Osteoblast (primary cell): ENCODE data around the gene HSD3B2. TPM values are rescaled to one million over a fixed set of nuclear protein-coding genes. Genes with fewer than 3 reads are reported as not detected.

Experiments
- DNase-seq: peaks from one replicate; pipeline ENCODE4 v3.0.0; 2011; ENCODE audit warnings: low spot score, mixed read lengths; ENCODE audit not compliant: insufficient read length; ENCODE audit errors: missing footprints
- H2AFZ ChIP-seq: 2 replicates; pipeline ENCODE4 v1.6.0; 2011; ENCODE audit warnings: mild to moderate bottlenecking, low read length
- H3K27ac ChIP-seq: 2 replicates; pipeline ENCODE4 v1.5.1; 2011; ENCODE audit warnings: mild to moderate bottlenecking, low read depth, low read length, moderate library complexity
- H3K27me3 ChIP-seq: 2 replicates; pipeline ENCODE4 v1.6.0; 2012; ENCODE audit warnings: mild to moderate bottlenecking, control low read depth, inconsistent platforms, low read length, moderate library complexity; ENCODE audit not compliant: insufficient read depth
- H3K36me3 ChIP-seq: 2 replicates; pipeline ENCODE4 v1.5.1; 2011; ENCODE audit warnings: mild to moderate bottlenecking, low read length, control low read depth, moderate library complexity; ENCODE audit not compliant: insufficient read depth
- H3K4me1 ChIP-seq: 2 replicates; pipeline ENCODE4 v1.5.1; 2011; ENCODE audit warnings: mild to moderate bottlenecking, low read length, control low read depth, moderate library complexity; ENCODE audit not compliant: insufficient read depth
- H3K4me2 ChIP-seq: 2 replicates; pipeline ENCODE4 v1.6.0; 2011; ENCODE audit warnings: mild to moderate bottlenecking, low read length; ENCODE audit not compliant: insufficient read depth
- H3K4me3 ChIP-seq: fragments of 200-600 bp; sonication (generic); 3 replicates; pipeline ENCODE4 v1.5.1; 2012; ENCODE audit warnings: mild to moderate bottlenecking, low read length, inconsistent platforms; ENCODE audit not compliant: insufficient read depth
- H3K79me2 ChIP-seq: 2 replicates; pipeline ENCODE4 v1.6.0; 2012; ENCODE audit warnings: mild to moderate bottlenecking, low read length, control low read depth, inconsistent platforms; ENCODE audit not compliant: insufficient read depth
- H3K9me3 ChIP-seq: 2 replicates; pipeline ENCODE4 v1.5.1; 2011; ENCODE audit warnings: low read depth, low read length, control low read depth
- H4K20me1 ChIP-seq: 2 replicates; pipeline ENCODE4 v1.6.0; 2012; ENCODE audit warnings: mild to moderate bottlenecking, low read length, control low read depth; ENCODE audit not compliant: insufficient read depth
- total RNA-seq: library from RNA; depleted of rRNA; stranded (reverse); fragments of >200 nt; gene quantifications from 2 replicates; pipeline ENCODE4 v1.2.3, GENCODE V29; 2012
- TF ChIP-seq, protein P1 (sequence below): IDR thresholded peaks from 2 replicates; pipeline ENCODE4 v1.5.1; 2011; ENCODE audit warnings: mild to moderate bottlenecking, low read depth, low read length, moderate library complexity; ENCODE audit errors: extremely low read depth

HSD3B2 gene
- total RNA-seq, 1 donor, result not detected

DNA sequence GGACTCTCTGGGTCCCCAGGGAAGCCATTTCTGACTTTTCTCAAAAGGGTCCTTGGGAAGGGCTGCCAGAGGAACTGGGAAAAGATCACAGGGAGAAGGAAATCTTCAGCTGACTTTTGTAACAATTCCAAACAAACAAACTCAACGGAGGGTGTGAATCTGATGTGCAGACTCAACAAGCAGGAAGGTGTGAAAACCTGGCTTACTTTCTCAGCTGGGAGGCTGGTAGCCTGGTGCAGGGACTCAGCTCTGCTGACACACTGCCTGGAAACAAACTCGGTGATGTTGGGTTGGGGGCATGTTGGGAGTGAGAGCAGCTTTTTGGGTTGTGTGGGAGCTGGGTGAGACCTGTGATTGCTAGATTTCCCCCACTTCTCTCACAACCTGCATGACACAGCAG, 10.2 kb upstream of the HSD3B2 start:
- H3K36me3 ChIP-seq, result no peaks in the 10 kb centered on the region
- no peak for DNase-seq
- H3K4me3 ChIP-seq, result no peak overlapping the region
- no peak overlapping the region for H2AFZ ChIP-seq
- no peak overlapping the region for H3K27ac ChIP-seq
- no peak overlapping the region for H3K4me2 ChIP-seq
- no peaks in the 10 kb centered on the region for H3K79me2 ChIP-seq
- H3K27me3 ChIP-seq, result peaks cover 8% of the 10 kb centered on the region
- TF ChIP-seq, protein P1, sequence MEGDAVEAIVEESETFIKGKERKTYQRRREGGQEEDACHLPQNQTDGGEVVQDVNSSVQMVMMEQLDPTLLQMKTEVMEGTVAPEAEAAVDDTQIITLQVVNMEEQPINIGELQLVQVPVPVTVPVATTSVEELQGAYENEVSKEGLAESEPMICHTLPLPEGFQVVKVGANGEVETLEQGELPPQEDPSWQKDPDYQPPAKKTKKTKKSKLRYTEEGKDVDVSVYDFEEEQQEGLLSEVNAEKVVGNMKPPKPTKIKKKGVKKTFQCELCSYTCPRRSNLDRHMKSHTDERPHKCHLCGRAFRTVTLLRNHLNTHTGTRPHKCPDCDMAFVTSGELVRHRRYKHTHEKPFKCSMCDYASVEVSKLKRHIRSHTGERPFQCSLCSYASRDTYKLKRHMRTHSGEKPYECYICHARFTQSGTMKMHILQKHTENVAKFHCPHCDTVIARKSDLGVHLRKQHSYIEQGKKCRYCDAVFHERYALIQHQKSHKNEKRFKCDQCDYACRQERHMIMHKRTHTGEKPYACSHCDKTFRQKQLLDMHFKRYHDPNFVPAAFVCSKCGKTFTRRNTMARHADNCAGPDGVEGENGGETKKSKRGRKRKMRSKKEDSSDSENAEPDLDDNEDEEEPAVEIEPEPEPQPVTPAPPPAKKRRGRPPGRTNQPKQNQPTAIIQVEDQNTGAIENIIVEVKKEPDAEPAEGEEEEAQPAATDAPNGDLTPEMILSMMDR, result no peak
- H3K9me3 ChIP-seq, result no peaks in the 10 kb centered on the region
- H3K4me1 ChIP-seq, result no peaks in the 10 kb centered on the region
- no peaks in the 10 kb centered on the region for H4K20me1 ChIP-seq

DNA sequence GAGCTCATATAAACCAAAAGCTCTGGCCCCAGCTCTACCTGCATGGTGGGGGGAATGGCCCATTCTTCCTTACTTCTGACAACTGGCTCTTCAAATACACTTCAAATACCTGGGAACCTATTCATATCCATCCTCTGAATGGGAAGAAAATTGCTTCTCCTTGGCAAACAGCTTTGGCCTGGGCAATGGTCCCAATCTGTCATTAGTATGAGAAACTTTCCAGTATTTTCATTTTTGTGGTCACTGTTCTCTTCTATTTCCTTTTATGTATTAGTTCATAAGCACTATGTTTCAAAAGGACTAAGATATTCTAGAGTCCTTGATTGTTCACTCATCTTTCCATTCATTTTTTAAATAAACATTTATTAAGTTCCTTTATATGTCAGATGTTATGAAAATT, 5.2 kb upstream of the HSD3B2 start:
- no peak for DNase-seq
- Histone ChIP-seq H3K27me3 (peaks cover 6% of the 10 kb centered on the region), H3K4me1 (no peaks in the 10 kb centered on the region), H2AFZ (no peak overlapping the region), H3K4me2 (no peak overlapping the region), H3K36me3 (no peaks in the 10 kb centered on the region), H3K4me3 (no peak overlapping the region), H4K20me1 (no peaks in the 10 kb centered on the region), H3K79me2 (no peaks in the 10 kb centered on the region), H3K9me3 (no peaks in the 10 kb centered on the region), H3K27ac (no peak overlapping the region)
- TF ChIP-seq, protein P1, result no peak

DNA sequence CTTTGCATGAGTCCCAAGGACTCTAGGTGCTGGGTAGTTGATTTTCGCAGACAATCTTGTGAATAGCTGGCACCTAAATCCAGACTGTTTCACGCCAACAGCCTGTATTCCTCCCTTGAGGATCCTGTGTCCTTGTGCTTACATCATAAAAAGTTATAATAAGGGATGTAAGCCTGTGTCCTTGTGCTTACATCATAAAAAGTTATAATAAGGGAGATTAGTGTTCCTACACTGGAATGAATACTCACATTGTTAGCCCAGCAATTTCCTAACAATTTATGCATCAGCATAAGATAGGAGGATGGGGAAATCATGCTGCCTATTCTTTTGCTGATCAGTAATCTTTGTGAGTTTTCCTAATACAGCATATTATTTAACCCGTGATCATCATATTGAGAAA, 4.0 kb upstream of the HSD3B2 start:
- peaks cover 11% of the 10 kb centered on the region for H3K27me3 ChIP-seq
- no peaks in the 10 kb centered on the region for H4K20me1 ChIP-seq
- no peak overlapping the region for H3K27ac ChIP-seq
- H3K4me3 ChIP-seq, result no peak overlapping the region
- no peak overlapping the region for H3K4me2 ChIP-seq
- H3K4me1 ChIP-seq, result no peaks in the 10 kb centered on the region
- no peaks in the 10 kb centered on the region for H3K36me3 ChIP-seq
- H3K79me2 ChIP-seq, result no peaks in the 10 kb centered on the region
- no peak for DNase-seq
- TF ChIP-seq, protein P1, result no peak
- no peak overlapping the region for H2AFZ ChIP-seq
- no peaks in the 10 kb centered on the region for H3K9me3 ChIP-seq

DNA sequence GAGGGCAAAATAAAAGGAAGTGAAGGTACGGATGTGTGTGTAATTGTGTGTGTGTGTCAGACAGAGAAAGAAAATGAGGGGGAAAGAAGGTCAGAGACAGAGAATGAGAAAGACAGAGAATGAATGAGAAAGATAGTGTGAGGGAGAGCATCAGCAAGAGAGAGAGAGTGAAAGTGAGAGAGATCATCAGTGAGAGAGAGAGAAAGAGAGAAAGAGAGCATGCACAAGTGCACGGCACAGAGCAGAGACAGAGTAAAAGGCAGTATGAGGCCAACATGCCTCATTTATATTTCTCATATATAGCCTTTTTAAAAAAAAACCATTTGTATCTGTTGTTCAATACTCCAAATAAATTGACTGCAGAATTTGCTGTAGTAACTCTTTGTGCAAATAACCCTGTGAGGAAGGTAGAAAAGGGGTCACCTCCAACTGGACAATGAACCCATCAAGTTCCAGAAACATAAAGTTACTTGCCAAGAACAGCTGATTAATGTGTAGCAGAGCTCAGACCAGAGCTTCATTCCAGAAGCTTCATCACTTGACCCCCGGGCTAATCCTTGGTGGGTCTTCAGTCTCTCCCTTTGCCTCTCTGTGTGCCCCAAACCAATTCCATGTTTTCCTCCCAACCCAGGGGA, 1.2 kb downstream of the HSD3B2 start:
- no peaks in the 10 kb centered on the region for H3K4me1 ChIP-seq
- H3K79me2 ChIP-seq, result no peaks in the 10 kb centered on the region
- H3K4me2 ChIP-seq, result no peak overlapping the region
- H3K36me3 ChIP-seq, result no peaks in the 10 kb centered on the region
- no peaks in the 10 kb centered on the region for H3K9me3 ChIP-seq
- H3K27me3 ChIP-seq, result peaks cover 14% of the 10 kb centered on the region
- no peaks in the 10 kb centered on the region for H4K20me1 ChIP-seq
- no peak overlapping the region for H3K4me3 ChIP-seq
- H2AFZ ChIP-seq, result no peak overlapping the region
- H3K27ac ChIP-seq, result no peak overlapping the region
- DNase-seq, result no peak
- TF ChIP-seq, protein P1, result no peak
